Measurements from ENCODE around the gene ANXA9.

Gene ANXA9

DNA sequence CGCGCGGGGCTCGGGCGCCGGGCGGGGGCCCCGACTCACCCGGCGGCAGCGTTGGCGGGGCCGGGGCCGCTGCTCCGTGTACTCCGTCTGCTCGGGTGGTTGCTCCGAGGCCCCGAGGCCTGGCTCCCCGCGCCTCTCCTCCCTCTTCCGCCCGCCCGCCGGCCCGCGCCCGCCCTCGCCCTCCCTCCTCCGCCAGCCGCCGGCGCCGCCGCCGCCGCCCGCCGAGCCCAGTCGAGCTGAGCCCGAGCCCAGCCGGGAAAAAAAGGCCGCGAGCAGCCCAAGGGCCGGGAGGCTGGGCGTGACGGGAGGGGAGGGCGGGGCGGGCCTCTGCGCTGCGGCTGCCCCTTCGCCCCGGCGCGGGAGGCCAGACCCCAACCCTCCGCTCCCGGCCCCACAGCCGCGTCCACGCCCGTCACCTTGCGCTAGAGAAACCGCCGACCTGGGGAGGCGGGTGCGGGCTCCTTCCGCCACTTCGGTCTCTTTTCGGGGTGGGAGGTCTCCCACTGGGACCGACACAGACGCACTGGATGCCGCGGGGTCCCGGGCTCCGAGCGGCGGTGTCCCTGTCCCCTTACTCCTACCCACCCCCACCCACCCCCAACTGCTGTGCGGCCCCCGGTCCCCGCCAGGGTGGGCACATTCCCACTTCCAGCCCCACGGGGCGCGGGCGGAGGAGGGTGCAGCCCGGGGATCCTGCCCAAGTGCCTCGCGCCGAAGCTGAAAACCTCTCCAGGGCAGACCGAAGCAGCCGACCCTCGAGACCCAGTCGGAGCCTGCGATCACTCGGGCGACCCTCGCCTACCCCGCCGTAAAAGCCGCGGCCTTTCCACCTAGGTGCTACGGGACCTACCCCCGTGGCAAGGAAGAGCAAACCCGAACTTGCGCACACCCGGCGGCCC is 7.3 kb upstream of the ANXA9 start, which contains the start of gene CERS2:
CERS2 (minus strand) TSS at position 256 of the 899 bp plus-strand sequence. CDS start 5,745 bp downstream, outside the sequence.
- DNase-seq: peak; percentile 81

DNA sequence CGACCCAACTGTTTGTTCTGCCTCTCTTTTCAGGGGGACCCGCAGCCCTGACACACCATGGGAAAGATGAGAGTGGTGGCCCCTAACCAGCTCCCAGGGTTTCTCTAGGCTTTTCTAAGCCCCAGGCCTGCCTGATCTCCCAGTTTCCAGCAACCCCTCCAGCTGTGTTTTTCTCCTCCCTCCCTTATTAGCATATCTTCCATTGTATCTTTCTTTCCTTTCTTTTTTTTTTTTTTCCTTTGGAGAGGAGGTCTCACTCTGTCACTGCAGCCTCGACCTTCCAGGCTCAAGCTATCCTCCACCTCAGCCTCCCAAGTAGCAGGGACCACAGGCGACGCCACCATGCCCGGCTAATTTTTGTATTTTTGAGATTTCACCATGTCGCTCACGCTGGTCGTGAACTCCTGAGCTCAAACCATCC is 5.7 kb upstream of the ANXA9 start:
- peak; percentile 82 for DNase-seq

GRCh38 chr1:150976879-150977694 is 5.0 kb upstream of the ANXA9 start:
- peak; percentile 99 for DNase-seq

DNA sequence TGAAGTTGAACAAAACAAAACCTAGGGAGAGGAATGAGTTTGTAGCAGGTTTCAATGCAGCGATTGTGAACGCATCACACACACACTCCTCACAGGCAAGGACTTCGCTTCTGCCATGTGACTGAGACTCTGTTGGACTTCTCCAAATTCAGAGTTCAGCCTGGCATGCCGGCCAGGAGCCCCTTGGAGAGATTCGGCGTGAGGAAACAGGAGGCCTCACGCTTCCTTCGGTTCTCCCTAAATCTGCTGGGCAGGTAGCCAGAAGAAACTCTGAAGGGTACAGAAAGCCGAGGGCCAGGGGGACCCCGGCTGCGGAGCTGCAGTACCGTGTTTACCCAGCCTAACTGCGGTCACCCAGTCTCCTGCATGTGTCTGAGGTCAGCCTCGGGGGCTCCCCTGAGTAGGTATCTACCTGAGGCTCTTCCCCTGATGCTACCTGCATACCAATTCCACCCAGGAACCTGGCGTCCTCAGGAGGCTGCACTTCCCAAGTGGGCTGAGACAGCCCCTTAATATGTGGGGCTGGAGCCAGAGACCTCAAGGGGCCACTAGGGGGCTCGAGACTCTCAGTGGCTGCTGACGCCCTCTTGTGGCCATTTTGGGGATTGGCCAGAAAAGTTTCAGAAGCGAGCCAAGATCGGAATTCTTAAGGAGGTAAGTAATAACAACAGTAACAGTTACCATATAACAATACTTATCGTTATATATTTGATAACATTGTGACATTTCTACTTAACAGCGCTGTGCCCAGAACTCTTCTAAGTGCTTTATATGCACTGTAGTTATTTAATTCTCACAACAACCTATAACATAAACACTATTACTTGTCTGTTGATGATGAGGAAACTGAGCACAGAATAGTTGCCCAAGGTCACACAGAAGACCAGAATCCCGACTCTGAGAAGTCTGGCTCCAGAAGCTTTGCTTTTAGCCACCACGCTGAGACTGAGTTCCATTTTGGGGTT is 2.7 kb upstream of the ANXA9 start:
- peak; percentile 97 for DNase-seq

DNA sequence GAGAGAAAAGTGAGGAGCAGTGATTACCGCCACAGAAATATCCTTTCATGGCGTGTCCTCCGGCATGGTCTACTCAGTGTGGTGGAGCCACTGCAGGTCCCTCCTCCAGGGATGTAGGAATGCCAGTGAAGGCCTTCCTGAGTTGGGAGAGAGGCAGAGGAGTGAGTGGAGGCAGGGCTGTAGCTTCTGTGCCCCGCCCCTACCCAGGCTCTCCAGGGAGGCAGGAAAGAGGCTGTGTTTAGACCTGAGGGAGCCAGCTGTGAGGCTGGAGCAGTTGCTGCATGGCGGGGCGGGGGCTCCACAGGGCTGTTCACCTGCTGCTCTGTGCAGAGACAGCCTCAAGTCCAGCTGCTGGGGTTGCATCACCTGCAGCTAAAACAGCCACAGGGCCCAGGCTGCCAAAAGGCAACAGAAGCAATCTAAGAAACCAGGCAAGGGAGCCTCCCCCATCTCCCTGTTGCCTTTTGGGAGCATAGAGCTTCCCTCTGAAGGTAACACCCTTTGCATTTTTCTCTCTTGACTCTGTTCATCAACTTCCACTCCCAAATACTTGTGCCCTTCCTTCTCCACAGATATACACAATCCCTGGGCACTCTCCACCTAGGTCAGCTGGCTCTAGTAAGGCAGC is 801 bp upstream of the ANXA9 start:
- DNase-seq: peak; percentile 32

GRCh38 chr1:150985179-150985825 is 3.2 kb downstream of the ANXA9 start:
- DNase-seq: no peak

DNA sequence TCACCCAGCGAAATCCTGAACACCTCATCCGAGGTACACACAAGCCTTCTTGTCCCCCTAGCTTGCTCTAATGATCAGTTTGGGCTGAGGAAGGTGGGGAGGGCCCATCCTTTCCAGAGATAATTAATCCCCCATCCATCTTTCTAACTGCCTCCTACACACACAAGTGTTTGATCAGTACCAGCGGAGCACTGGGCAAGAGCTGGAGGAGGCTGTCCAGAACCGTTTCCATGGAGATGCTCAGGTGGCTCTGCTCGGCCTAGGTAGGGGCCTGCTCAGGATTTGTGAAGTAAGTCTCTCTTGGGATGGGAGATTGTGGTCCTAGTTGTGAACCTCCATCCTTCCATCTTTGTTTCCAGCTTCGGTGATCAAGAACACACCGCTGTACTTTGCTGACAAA is 5.8 kb downstream of the ANXA9 start:
- no peak for DNase-seq

DNA sequence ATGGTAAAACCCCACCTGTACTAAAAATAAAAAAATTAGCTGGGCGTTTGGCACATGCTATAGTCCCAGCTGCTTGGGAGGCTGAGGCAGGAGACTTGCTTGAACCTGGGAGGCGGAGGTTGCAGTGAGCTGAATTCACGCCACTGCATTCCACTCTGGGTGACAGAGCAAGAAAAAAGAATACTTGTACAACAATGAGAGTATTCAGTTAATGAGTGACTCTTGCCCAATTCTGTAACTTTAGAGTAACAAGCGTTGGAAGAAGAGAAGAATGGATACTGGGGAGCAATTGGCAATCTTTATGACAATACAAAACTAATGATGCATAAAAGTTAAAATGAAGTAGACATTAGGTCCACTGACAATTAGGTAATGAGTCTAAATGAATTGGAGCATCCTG is 10.5 kb downstream of the ANXA9 start:
- no peak for DNase-seq

- no peak for DNase-seq
These were observed 12.2 kb downstream of the ANXA9 start for GRCh38 chr1:150994248-150994647.

DNA sequence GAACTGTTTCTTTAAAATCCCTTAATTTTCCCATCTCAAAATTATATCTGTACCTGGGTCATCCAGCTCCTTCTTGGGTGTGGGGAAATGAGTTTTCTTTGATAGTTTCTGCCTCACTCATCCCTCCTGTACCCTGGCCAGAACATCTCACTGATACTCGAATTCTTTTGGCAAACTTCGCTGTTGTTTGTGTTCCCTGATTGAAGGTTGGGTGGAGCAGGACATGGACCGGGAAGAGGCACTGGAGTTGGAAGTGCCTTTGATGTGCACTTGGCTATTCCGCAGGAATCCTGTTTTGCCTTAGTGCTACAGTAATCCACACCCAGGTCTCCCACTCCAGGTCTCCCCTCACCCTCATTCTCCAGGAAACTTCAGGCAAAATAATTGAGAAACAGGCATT is 13.4 kb downstream of the ANXA9 start:
- DNase-seq: no peak

- peak; percentile 75 for DNase-seq
These were observed 13.8 kb downstream of the ANXA9 start for GRCh38 chr1:150995896-150996295.

DNA sequence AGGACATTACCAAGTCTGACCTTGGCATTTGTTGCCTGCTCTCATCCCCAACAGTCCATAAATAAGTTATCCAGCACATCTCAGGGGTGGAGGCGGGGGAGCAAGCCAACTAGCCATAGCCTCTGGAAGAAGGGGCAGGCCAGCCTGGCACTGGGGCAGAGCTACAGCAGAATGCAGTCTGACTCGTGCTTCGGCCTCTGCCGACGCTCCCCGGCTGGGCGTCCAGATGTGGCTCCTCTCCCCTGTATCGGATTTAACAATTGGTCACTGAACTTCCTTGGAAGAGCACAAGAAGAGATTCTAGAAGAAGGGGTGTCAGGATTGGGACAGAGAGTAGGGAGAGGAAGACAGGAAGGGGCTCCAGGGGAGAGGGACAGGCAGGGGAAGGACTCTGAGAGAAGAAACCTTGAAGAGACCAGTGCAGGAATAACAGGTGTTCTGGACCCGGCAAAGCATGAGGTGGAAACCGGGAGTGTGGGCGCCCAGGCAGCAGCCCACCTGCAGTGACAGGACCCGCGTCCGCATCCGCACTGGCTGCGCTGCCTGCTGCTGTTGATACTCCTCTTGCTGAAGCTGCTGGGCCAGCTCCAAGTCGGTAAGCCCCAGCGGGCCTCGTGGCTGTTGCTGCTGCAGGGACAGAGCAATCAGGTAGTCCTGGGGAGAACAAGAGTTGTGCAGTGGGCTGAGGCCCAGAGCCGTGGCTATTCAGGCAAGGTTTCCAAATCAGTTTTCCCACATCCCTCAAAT is 15.2 kb downstream of the ANXA9 start:
- no peak for DNase-seq

GRCh38 chr1:150997949-150998348 is 15.9 kb downstream of the ANXA9 start:
- no peak for DNase-seq

DNA sequence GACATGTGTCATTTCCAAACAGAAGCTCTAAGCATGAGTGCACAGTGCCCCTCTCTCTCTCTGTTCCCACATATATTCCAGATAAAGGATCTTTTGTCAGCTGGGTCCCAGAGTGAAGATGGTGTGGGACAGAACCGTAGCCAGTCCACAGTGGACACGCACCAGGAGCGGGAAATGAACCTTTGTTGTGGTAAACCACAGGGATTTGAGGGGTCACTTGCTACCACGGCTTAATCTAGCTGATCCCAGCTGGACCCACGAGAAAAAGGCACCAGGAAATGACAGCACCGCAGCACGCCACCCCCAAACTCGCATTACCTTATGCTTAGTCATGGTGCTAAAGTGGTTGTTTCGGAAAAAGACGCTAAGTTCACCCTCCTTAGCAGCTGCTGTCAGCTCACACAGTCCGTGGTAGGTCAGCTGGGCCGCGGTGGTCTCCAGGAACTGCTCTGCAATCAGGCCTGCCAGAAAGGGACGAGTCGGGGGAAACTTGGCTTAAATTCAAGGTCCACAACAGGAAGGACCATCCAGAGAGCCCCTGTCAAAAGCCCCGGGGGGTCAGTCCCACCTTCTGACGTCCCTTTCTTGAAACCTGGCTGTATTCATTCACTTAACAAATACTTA is 17.1 kb downstream of the ANXA9 start:
- DNase-seq: no peak

- DNase-seq: no peak
These were observed 17.8 kb downstream of the ANXA9 start for GRCh38 chr1:150999926-151000325.

DNA sequence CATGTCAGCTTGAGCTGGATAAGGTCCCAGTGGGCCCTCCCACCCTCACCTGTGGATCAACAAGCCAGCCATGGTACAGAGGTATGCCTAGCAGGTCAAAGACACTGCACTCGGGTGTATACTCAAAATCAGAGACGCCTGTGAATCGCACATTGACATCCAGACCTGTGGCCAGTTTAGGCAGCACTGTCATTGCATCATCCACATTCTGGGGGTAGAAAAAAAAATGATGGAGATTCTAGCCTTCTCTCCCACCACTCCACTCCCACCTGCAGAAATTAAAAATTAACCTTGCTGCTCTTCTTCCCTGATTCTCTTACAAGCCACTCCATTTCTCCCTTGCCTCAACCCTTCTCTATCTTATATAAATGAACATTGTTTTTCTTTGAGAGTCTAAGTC is 18.3 kb downstream of the ANXA9 start:
- no peak for DNase-seq

GRCh38 chr1:151001602-151002001 is 19.5 kb downstream of the ANXA9 start:
- no peak for DNase-seq

- DNase-seq: no peak
These were observed 20.0 kb downstream of the ANXA9 start for GRCh38 chr1:151002051-151002450.

DNA sequence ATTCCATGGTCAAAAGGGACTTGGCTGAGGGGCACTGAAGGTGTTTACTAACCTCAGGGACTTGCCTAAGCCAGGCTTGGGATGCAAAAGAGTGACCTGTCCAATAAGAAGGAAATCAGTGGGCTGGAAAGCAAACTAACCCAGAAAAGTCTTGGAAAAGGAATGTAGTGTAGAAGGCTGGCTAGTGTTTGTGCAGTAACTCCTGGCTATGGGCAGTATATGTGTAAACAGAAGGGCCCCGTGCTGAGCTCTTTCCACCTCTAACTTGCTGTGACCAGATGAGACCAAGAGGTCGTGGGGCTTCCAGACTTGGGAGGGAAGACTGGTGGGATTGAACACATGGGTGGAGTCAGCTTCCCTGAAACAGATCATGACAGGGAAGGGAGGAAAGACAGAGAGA is 20.5 kb downstream of the ANXA9 start:
- DNase-seq: no peak

GRCh38 chr1:151003180-151003579 is 21.1 kb downstream of the ANXA9 start:
- peak; percentile 39 for DNase-seq

All from OCI-M1 (cell line).